Lower lobe of right lung (tissue), 2 donors: ENCODE data around the gene RNF44. TPM values are rescaled to one million over a fixed set of nuclear protein-coding genes. Genes with fewer than 3 reads are reported as not detected.

ENCODE experiments used
- ATAC-seq, 2 donors: fragments of 200-7000 bp; cut with Tn5 transposase; one replicate each; pipeline ENCODE4 v1.9.1; 2020 to 2022; ENCODE audit warnings: mild to moderate bottlenecking in 2 of 2, moderate library complexity in 2 of 2
- DNase-seq: peaks from one replicate; pipeline ENCODE4 v3.0.0-alpha.2; 2020
- H3K27ac ChIP-seq: fragments of 200-600 bp; one replicate; pipeline ENCODE4 v1.8.0; 2022
- H3K27me3 ChIP-seq: fragments of 200-600 bp; one replicate; pipeline ENCODE4 v1.8.0; 2022; ENCODE audit warnings: low read depth
- H3K36me3 ChIP-seq: fragments of 200-600 bp; one replicate; pipeline ENCODE4 v1.8.0; 2022; ENCODE audit warnings: mild to moderate bottlenecking
- H3K4me1 ChIP-seq: fragments of 200-600 bp; one replicate; pipeline ENCODE4 v1.8.0; 2022
- H3K4me3 ChIP-seq: fragments of 200-600 bp; one replicate; pipeline ENCODE4 v1.8.0; 2022; ENCODE audit warnings: mild to moderate bottlenecking
- H3K9me3 ChIP-seq: fragments of 200-600 bp; one replicate; pipeline ENCODE4 v1.8.0; 2022
- intact Hi-C: fragments of 100-400 bp; cut with DNase I; formaldehyde crosslinking; loops from one replicate; pipeline ENCODE4 v1.11.0; 2022
- total RNA-seq: library from RNA; stranded (reverse); fragmentation: NEBNext Ultra II Directional; extraction: Animal tissue kit (Norgen Biotek cat#: 25700); gene quantifications from one replicate; pipeline ENCODE4 v1.2.1, GENCODE V29; 2021
- TF ChIP-seq, protein P1 (sequence below): fragments of 200-600 bp; IDR thresholded peaks from one replicate; pipeline ENCODE4 v1.8.0; 2022; ENCODE audit warnings: antibody characterized with exemption, mild to moderate bottlenecking
- donor health status: DM: no; HTN: yes; CAD: no; lungs with severe emphysema.

Gene RNF44
- total RNA-seq, 1 donor from 2014 or later = 55.1 TPM

- DNase-seq = no peak
- ATAC-seq = no peak
- Histone ChIP-seq H3K4me1 (no peaks in the 10 kb centered on the region), H3K4me3 (no peak overlapping the region), H3K36me3 (no peaks in the 10 kb centered on the region), H3K27ac (no peak overlapping the region), H3K9me3 (no peaks in the 10 kb centered on the region), H3K27me3 (peaks cover 10% of the 10 kb centered on the region)
- intact Hi-C loops = no loop called here
- TF ChIP-seq, protein P1, sequence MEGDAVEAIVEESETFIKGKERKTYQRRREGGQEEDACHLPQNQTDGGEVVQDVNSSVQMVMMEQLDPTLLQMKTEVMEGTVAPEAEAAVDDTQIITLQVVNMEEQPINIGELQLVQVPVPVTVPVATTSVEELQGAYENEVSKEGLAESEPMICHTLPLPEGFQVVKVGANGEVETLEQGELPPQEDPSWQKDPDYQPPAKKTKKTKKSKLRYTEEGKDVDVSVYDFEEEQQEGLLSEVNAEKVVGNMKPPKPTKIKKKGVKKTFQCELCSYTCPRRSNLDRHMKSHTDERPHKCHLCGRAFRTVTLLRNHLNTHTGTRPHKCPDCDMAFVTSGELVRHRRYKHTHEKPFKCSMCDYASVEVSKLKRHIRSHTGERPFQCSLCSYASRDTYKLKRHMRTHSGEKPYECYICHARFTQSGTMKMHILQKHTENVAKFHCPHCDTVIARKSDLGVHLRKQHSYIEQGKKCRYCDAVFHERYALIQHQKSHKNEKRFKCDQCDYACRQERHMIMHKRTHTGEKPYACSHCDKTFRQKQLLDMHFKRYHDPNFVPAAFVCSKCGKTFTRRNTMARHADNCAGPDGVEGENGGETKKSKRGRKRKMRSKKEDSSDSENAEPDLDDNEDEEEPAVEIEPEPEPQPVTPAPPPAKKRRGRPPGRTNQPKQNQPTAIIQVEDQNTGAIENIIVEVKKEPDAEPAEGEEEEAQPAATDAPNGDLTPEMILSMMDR = no peak
Measured at GRCh38 chr5:176561259-176561658, 24.1 kb upstream of the RNF44 start.

DNA sequence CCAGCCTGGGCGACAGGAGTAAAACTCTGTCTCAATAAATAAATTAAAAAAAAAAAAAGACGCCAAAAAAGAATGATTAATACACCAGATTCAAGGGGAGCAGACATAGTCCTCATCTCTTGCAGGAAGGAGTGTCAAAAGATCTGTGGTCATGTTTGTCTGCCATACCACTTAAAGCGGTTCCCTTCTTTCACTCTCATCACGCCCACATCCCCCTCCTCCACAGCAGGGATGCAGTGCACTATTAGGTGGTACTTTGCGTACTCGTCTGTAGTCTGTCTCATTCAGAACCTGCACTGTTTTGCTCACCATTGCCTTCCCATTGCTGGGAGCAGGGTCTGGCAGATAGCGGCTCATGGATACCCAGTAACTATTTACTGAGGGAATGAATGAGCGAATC lies 23.2 kb upstream of the RNF44 start:
- no peak for ATAC-seq
- DNase-seq = no peak
- H3K9me3 ChIP-seq = no peaks in the 10 kb centered on the region
- H3K4me1 ChIP-seq = no peaks in the 10 kb centered on the region
- no peak overlapping the region for H3K4me3 ChIP-seq
- H3K27me3 ChIP-seq = peaks cover 10% of the 10 kb centered on the region
- H3K36me3 ChIP-seq = no peaks in the 10 kb centered on the region
- intact Hi-C loops = no loop called here
- no peak overlapping the region for H3K27ac ChIP-seq
- TF ChIP-seq, protein P1 = no peak

DNA sequence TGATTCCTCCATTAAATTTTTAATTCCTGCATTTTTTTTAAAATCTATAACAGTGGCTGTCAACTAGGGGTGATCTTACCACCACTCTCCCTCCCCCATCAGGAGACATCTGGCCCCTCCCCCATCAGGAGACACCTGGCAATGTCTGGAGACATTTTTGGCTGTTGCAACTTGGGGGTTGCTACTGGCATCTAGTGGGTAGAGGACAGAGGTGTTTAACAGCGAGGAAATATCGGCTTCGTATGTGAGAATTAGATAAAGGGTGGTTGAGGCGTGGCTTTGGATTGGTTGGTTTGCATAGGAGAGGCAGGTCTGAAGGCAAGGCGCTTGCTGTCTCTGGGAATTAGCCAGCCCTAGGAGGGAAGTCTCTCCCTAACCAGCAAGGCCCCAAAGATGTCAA lies 22.5 kb upstream of the RNF44 start:
- H3K36me3 ChIP-seq = no peaks in the 10 kb centered on the region
- DNase-seq (no peak), ATAC-seq (no peak)
- intact Hi-C loops = no loop called here
- H3K9me3 ChIP-seq = no peaks in the 10 kb centered on the region
- no peak overlapping the region for H3K4me3 ChIP-seq
- no peaks in the 10 kb centered on the region for H3K4me1 ChIP-seq
- H3K27ac ChIP-seq = no peak overlapping the region
- H3K27me3 ChIP-seq = peaks cover 10% of the 10 kb centered on the region
- TF ChIP-seq, protein P1 = no peak

DNA sequence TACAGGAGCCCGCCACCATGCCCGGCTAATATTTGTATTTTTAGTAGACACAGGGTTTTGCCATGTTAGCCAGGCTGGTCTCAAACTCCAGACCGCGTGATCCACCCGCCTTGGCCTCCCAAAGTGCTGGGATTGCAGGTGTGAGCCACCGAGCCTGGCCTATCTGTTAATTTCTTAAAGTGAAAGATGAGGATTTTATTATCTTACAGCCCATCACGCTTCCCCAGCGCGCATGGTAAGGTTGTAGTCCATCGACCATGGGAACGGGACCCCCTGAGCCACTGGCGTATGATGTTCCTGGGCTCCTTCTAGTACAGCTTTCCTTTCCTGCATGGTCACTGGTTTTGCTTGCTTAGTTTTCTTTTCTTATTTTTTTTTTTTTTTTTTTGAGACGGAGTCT lies 20.6 kb upstream of the RNF44 start:
- intact Hi-C loops = no loop called here
- Histone ChIP-seq H3K9me3 (no peaks in the 10 kb centered on the region), H3K4me3 (no peak overlapping the region), H3K4me1 (no peaks in the 10 kb centered on the region), H3K27ac (no peak overlapping the region), H3K36me3 (no peaks in the 10 kb centered on the region), H3K27me3 (peaks cover 19% of the 10 kb centered on the region)
- no peak for ATAC-seq
- no peak for DNase-seq
- TF ChIP-seq, protein P1 = no peak

DNA sequence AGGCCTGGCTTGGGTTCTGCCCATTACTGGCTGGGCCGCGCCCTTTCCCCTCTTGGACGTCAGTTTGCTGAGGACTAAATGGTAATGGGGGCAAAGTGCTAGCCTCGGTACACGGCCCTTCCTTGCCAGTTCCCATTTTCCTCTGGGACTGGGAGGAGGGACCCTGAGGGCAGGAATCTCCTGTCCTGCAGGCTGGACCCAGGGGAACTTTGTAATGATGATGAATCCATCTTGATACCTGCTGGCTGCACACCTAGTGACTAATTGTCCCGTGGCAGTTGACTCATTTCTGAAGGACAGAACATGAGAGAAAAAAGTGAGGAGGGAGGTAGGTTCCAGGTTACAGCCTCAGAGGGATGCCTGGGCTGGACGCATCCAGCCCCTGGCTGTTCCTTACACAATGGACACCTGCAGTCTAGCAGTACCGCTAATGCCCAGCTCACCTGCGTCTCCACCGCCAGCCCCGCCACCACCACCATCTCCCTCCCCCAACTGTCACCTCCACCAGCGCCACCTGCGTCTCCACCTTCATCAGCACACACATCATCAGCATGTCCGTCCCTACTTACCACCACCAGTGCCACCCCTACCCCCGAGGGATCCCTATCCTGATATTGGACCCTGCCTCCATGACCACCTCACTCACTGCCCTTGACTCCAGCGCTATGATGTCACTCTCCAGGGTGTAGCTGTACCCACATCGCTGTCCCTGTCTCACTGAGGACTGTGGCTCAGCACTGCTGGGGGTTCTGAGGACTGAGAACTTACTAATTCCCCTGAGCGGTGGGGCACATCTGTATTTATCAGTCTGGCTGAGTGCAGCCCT lies 16.3 kb upstream of the RNF44 start:
- no peak overlapping the region for H3K27ac ChIP-seq
- no peaks in the 10 kb centered on the region for H3K4me1 ChIP-seq
- H3K36me3 ChIP-seq = no peaks in the 10 kb centered on the region
- intact Hi-C loops = no loop called here
- H3K4me3 ChIP-seq = no peak overlapping the region
- DNase-seq (no peak), ATAC-seq (no peak)
- peaks cover 19% of the 10 kb centered on the region for H3K27me3 ChIP-seq
- H3K9me3 ChIP-seq = no peaks in the 10 kb centered on the region
- TF ChIP-seq, protein P1 = no peak
